T-helper 2 cell (primary cell): ENCODE data around the gene SYVN1.
"Not testable (repeated sequence)": the region's sequence is repeated elsewhere in the genome, so short reads cannot be mapped to it uniquely, and the experiment has no call there.

Source experiments
- DNase-seq, 5 experiments: peaks; one replicate each; pipeline versions ENCODE4 v3.0.0 to v3.0.0-alpha.2; 2012 to 2022

The SYVN1 gene

GRCh38 chr11:65150509-65151299 is 16.4 kb upstream of the SYVN1 start:
- peak in 1 of 5 experiments; percentile 35 for DNase-seq

GRCh38 chr11:65150131-65150508 is 15.8 kb upstream of the SYVN1 start:
- not testable (repeated sequence) for DNase-seq

GRCh38 chr11:65148657-65149056 is 14.3 kb upstream of the SYVN1 start:
- DNase-seq = no peak

- no peak for DNase-seq
Observed at GRCh38 chr11:65147352-65148075, 13.2 kb upstream of the SYVN1 start.

GRCh38 chr11:65141896-65142494 is 7.7 kb upstream of the SYVN1 start:
- no peak for DNase-seq

- DNase-seq = no peak
Observed at GRCh38 chr11:65136515-65137096, 2.3 kb upstream of the SYVN1 start.

GRCh38 chr11:65135633-65136145 is 1.4 kb upstream of the SYVN1 start:
- DNase-seq = peak in 1 of 5 experiments; percentile 41

GRCh38 chr11:65134952-65135632 is 773 bp upstream of the SYVN1 start:
- peak; percentile 52 to 98 (median 80) for DNase-seq

- DNase-seq = no peak
Observed at GRCh38 chr11:65133724-65134123, 595 bp downstream of the SYVN1 start.

- DNase-seq = peak in 4 of 5 experiments; percentile 17 to 64 (median 46)
Observed at GRCh38 chr11:65132988-65133700, 1.2 kb downstream of the SYVN1 start.

- DNase-seq = no peak
Observed at GRCh38 chr11:65132238-65132987, 1.9 kb downstream of the SYVN1 start.

GRCh38 chr11:65131895-65132237 is 2.5 kb downstream of the SYVN1 start:
- DNase-seq = no peak

- no peak for DNase-seq
Observed at GRCh38 chr11:65131417-65131776, 2.9 kb downstream of the SYVN1 start.

- DNase-seq = no peak
Observed at GRCh38 chr11:65130631-65131416, 3.5 kb downstream of the SYVN1 start.

- DNase-seq = no peak
Observed at GRCh38 chr11:65129649-65130441, 4.5 kb downstream of the SYVN1 start.

GRCh38 chr11:65128182-65129145 is 5.9 kb downstream of the SYVN1 start:
- no peak for DNase-seq

- no peak for DNase-seq
Observed at GRCh38 chr11:65127473-65128181, 6.7 kb downstream of the SYVN1 start.
